AG04450 (cell line): ENCODE results near the gene SPOP. TPM values are rescaled to one million over a fixed set of nuclear protein-coding genes. Genes with fewer than 3 reads are reported as not detected.

Source experiments
- CTCF ChIA-PET: fragments of 300-600, 350-600 bp; formaldehyde crosslinking; extraction: SDS; loops from one replicate; lab custom pipeline; 2022; ENCODE audit warnings: antibody characterized with exemption, inconsistent platforms; lab: Charles Lee
- POLR2A ChIA-PET: fragments of 350-600 bp; formaldehyde crosslinking; extraction: SDS; loops from one replicate; lab custom pipeline; 2021; ENCODE audit warnings: antibody characterized with exemption, inconsistent platforms; lab: Yijun Ruan, JAX
- DNase-seq: peaks from one replicate; pipeline ENCODE4 v3.0.0-alpha.2; 2011; ENCODE audit warnings: low read depth, low spot score
- H3K27ac ChIP-seq: one replicate; pipeline ENCODE4 v1.5.1; 2012; ENCODE audit warnings: low read depth, low read length, control low read depth
- H3K27me3 ChIP-seq: one replicate; pipeline ENCODE4 v1.6.0; 2012; ENCODE audit warnings: low read length; ENCODE audit not compliant: control insufficient read depth, insufficient read depth
- H3K4me3 ChIP-seq: 2 replicates; pipeline ENCODE4 v1.5.1; 2011; ENCODE audit warnings: mild to moderate bottlenecking, low read depth, low read length, control low read depth
- H3K9me3 ChIP-seq: 2 replicates; pipeline ENCODE4 v1.5.1; 2012; ENCODE audit warnings: low read length; ENCODE audit not compliant: control insufficient read depth, insufficient read depth
- CTCF ChIP-seq: IDR thresholded peaks from 2 replicates; pipeline ENCODE4 v1.5.1; 2011; ENCODE audit warnings: low read depth, low read length, control low read depth, inconsistent platforms
- polyA plus RNA-seq: library from polyadenylated mRNA; depleted of rRNA; stranded (reverse); fragments of >200 nt; gene quantifications from 2 replicates; pipeline ENCODE4 v1.2.3, GENCODE V29; 2011

The SPOP gene
- polyA plus RNA-seq, 1 experiment: 51.6 TPM

- ChIA-PET POLR2A (interaction anchor here (1.0 kb wide), 1 partner anchor 9 kb away, joined by 5 read pairs; no protein-coding TSS in a partner anchor), CTCF (interaction anchor here (0.7 kb wide), 1 partner anchor 72 kb away, joined by 3 read pairs; no protein-coding TSS in a partner anchor)
- no peak for DNase-seq
- Histone ChIP-seq H3K27ac (no peak overlapping the region), H3K27me3 (no peaks in the 10 kb centered on the region), H3K9me3 (no peaks in the 10 kb centered on the region), H3K4me3 (no peak overlapping the region)
- TF ChIP-seq CTCF: no peak
These were observed 40.2 kb downstream of the SPOP start for GRCh38 chr17:49637739-49638138.

- H3K9me3 ChIP-seq: no peaks in the 10 kb centered on the region
- ChIA-PET POLR2A (interaction anchor here (1.0 kb wide), 1 partner anchor 9 kb away, joined by 5 read pairs; no protein-coding TSS in a partner anchor), CTCF (interaction anchor here (0.7 kb wide), 1 partner anchor 73 kb away, joined by 3 read pairs; no protein-coding TSS in a partner anchor)
- peak overlapping the region; percentile 34 for H3K27ac ChIP-seq
- TF ChIP-seq CTCF: no peak
- DNase-seq: no peak
- H3K27me3 ChIP-seq: no peaks in the 10 kb centered on the region
- H3K4me3 ChIP-seq: no peak overlapping the region
These were observed 40.8 kb downstream of the SPOP start for GRCh38 chr17:49637050-49637449.

GRCh38 chr17:49635121-49635520 lies 42.8 kb downstream of the SPOP start:
- Histone ChIP-seq H3K9me3 (no peaks in the 10 kb centered on the region), H3K27ac (no peak overlapping the region), H3K4me3 (no peak overlapping the region), H3K27me3 (no peaks in the 10 kb centered on the region)
- POLR2A ChIA-PET: no interaction called here
- CTCF ChIA-PET: interaction anchor here (0.6 to 1.2 kb wide), 3 partner anchors 77 to 1148 kb away, joined by 3 to 5 read pairs (median 3); no protein-coding TSS in a partner anchor
- no peak for TF ChIP-seq CTCF
- DNase-seq: no peak

DNA sequence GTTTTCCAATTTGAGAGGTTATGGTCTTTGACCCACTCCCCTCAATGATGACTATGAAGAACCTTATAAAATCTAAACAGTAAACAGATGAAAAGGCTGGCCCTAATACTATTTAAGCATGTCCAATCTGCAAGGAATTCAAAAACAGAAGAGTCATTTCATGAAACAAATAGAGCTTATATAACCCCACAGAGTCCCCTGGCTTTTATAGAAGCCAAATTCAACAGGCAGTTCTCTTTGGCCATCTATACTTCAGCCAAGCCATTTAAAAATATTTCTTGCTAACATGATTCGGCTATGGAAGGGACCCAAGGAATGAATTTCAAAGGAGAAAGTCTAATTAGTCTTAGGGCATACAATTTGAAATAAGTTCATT lies 43.4 kb downstream of the SPOP start:
- H3K4me3 ChIP-seq: no peak overlapping the region
- H3K9me3 ChIP-seq: no peaks in the 10 kb centered on the region
- ChIA-PET POLR2A (no interaction called here), CTCF (interaction anchor here (0.6 to 1.6 kb wide), 2 partner anchors 61 to 97 kb away, joined by 3 read pairs; no protein-coding TSS in a partner anchor)
- H3K27me3 ChIP-seq: no peaks in the 10 kb centered on the region
- H3K27ac ChIP-seq: no peak overlapping the region
- no peak for DNase-seq
- no peak for TF ChIP-seq CTCF

DNA sequence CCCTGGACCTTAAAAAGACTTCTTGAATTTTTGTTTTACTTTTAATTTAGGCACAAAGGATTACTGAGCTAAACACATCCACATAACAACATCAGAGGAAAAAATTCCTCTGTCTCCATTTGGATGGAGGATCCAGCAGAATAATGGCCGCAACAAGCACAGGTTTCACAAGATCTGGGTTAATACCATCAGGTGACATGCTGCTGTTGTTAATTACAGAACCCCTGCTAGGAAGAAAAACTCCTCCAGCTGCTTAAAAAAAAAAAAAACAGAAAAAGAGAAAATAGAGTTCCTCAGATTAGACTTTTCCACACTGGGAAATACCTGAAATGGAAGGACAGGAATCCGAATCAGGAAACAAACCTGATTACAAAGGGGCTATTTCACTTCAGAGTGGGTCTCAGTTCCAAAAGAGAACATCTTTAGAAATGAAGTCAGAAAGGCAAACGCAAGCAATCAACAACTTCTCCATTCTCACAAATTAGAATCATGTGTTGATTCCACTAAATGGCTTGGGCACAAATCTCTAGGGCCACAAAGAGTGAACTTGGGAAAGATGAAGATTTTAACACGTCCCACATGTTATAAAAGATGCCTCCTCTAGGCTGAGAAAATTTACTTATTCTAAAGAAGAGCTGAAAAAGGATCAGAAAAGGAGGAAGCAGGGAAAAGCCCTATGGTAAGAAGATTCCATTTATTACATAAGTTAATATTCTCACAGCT lies 44.0 kb downstream of the SPOP start:
- POLR2A ChIA-PET: no interaction called here
- Histone ChIP-seq H3K27ac (no peak overlapping the region), H3K27me3 (no peaks in the 10 kb centered on the region), H3K9me3 (no peaks in the 10 kb centered on the region), H3K4me3 (no peak overlapping the region)
- no peak for DNase-seq
- CTCF ChIA-PET: interaction anchor here (1.6 kb wide), 1 partner anchor 61 kb away, joined by 3 read pairs; no protein-coding TSS in a partner anchor
- TF ChIP-seq CTCF: no peak
